Neural crest cell (in vitro differentiated cells): ENCODE results near the gene F12. TPM values are rescaled to one million over a fixed set of nuclear protein-coding genes. Genes with fewer than 3 reads are reported as not detected.

Experiments
- DNase-seq: peaks from one replicate; pipeline ENCODE4 v3.0.0; 2021; ENCODE audit warnings: low read depth, mixed read lengths, low spot score
- H3K27ac Mint-ChIP-seq: one replicate; pipeline ENCODE4 v1.8.0; 2021; ENCODE audit warnings: mild to moderate bottlenecking, mixed read lengths; ENCODE audit not compliant: unreplicated experiment
- H3K27me3 Mint-ChIP-seq: 2 replicates; pipeline ENCODE4 v1.8.0; 2021; ENCODE audit warnings: low read depth, mild to moderate bottlenecking, mixed read lengths
- H3K36me3 Mint-ChIP-seq: 2 replicates; pipeline ENCODE4 v1.8.0; 2021; ENCODE audit warnings: low read depth, mild to moderate bottlenecking, mixed read lengths
- H3K4me1 Mint-ChIP-seq: 2 replicates; pipeline ENCODE4 v1.8.0; 2021; ENCODE audit warnings: mixed read lengths
- H3K4me3 Mint-ChIP-seq: one replicate; pipeline ENCODE4 v1.8.0; 2021; ENCODE audit warnings: mild to moderate bottlenecking, mixed read lengths
- H3K9me3 Mint-ChIP-seq: 2 replicates; pipeline ENCODE4 v1.8.0; 2021; ENCODE audit warnings: mixed read lengths
- CTCF ChIP-seq: fragments of 200-600 bp; sonication (generic); conservative IDR thresholded peaks from 2 replicates; pipeline ENCODE4 v1.5.0; 2021; ENCODE audit warnings: antibody characterized with exemption, mild to moderate bottlenecking
- total RNA-seq: library from RNA; stranded (reverse); gene quantifications from 2 replicates; pipeline ENCODE4 v1.2.1, GENCODE V29; 2021

F12 gene
- total RNA-seq, 1 donor from 2014 or later = 2.7 TPM

GRCh38 chr5:177440211-177440989 lies 31.0 kb upstream of the F12 start:
- Mint-ChIP-seq H3K4me3 (peak overlapping the region; percentile 42), H3K4me1 (peaks cover 16% of the 10 kb centered on the region), H3K36me3 (peaks cover 9% of the 10 kb centered on the region), H3K9me3 (no peaks in the 10 kb centered on the region), H3K27ac (no peak overlapping the region), H3K27me3 (peaks cover 14% of the 10 kb centered on the region)
- no peak for TF ChIP-seq CTCF
- no peak for DNase-seq

- Mint-ChIP-seq H3K36me3 (peaks cover 9% of the 10 kb centered on the region), H3K9me3 (no peaks in the 10 kb centered on the region), H3K4me1 (peaks cover 7% of the 10 kb centered on the region), H3K4me3 (peak overlapping the region; percentile 42), H3K27ac (no peak overlapping the region), H3K27me3 (peaks cover 6% of the 10 kb centered on the region)
- no peak for DNase-seq
- TF ChIP-seq CTCF = no peak
Measured at GRCh38 chr5:177439518-177440053, 30.2 kb upstream of the F12 start.

- Mint-ChIP-seq H3K36me3 (peaks cover 9% of the 10 kb centered on the region), H3K9me3 (no peaks in the 10 kb centered on the region), H3K27ac (no peak overlapping the region), H3K4me1 (peaks cover 4% of the 10 kb centered on the region), H3K27me3 (peaks cover 4% of the 10 kb centered on the region), H3K4me3 (peak overlapping the region; percentile 71)
- DNase-seq = no peak
- no peak for TF ChIP-seq CTCF
Measured at GRCh38 chr5:177438468-177438867, 29.1 kb upstream of the F12 start.

- peaks cover 4% of the 10 kb centered on the region for H3K27me3 Mint-ChIP-seq
- H3K36me3 Mint-ChIP-seq = peaks cover 9% of the 10 kb centered on the region
- TF ChIP-seq CTCF = no peak
- no peak overlapping the region for H3K27ac Mint-ChIP-seq
- H3K9me3 Mint-ChIP-seq = no peaks in the 10 kb centered on the region
- H3K4me1 Mint-ChIP-seq = peaks cover 4% of the 10 kb centered on the region
- peak overlapping the region; percentile 28 for H3K4me3 Mint-ChIP-seq
- no peak for DNase-seq
Measured at GRCh38 chr5:177437623-177438022, 28.3 kb upstream of the F12 start.

- H3K27ac Mint-ChIP-seq = no peak overlapping the region
- H3K4me3 Mint-ChIP-seq = no peak overlapping the region
- H3K27me3 Mint-ChIP-seq = no peaks in the 10 kb centered on the region
- no peak for DNase-seq
- TF ChIP-seq CTCF = no peak
- H3K36me3 Mint-ChIP-seq = peaks cover 9% of the 10 kb centered on the region
- no peaks in the 10 kb centered on the region for H3K4me1 Mint-ChIP-seq
- no peaks in the 10 kb centered on the region for H3K9me3 Mint-ChIP-seq
Measured at GRCh38 chr5:177435847-177436536, 26.6 kb upstream of the F12 start.
